BE2C (cell line): ENCODE data around the gene SPATA45. TPM values are rescaled to one million over a fixed set of nuclear protein-coding genes. Genes with fewer than 3 reads are reported as not detected.

Experiments
- DNase-seq: peaks from one replicate; pipeline ENCODE4 v3.0.0-alpha.2; 2020
- H3K27me3 ChIP-seq: fragments of 250-450 bp; sonication (Bioruptor Pico); 2 replicates; pipeline ENCODE4 v1.5.1; 2020; ENCODE audit warnings: mild to moderate bottlenecking
- H3K36me3 ChIP-seq: fragments of 250-450 bp; sonication (Bioruptor Pico); 2 replicates; pipeline ENCODE4 v1.5.1; 2020; ENCODE audit warnings: mild to moderate bottlenecking
- H3K4me1 ChIP-seq: fragments of 250-450 bp; sonication (Bioruptor Pico); 2 replicates; pipeline ENCODE4 v1.5.1; 2020
- H3K4me3 ChIP-seq: 2 replicates; pipeline ENCODE4 v1.5.1; 2011; ENCODE audit warnings: low read depth, low read length
- H3K9me3 ChIP-seq: fragments of 250-450 bp; sonication (Bioruptor Pico); 2 replicates; pipeline ENCODE4 v1.5.1; 2020
- CTCF ChIP-seq: IDR thresholded peaks from 2 replicates; pipeline ENCODE4 v1.5.1; 2012; ENCODE audit warnings: mild to moderate bottlenecking, low read depth, low read length
- polyA plus RNA-seq: library from polyadenylated mRNA; unstranded; fragments of >200 nt; gene quantifications from one replicate; pipeline ENCODE4 v1.2.1, GENCODE V29; 2012; ENCODE audit warnings: low read depth, missing spikeins; ENCODE audit not compliant: insufficient read length, insufficient read depth

Gene SPATA45
- not detected for polyA plus RNA-seq

DNA sequence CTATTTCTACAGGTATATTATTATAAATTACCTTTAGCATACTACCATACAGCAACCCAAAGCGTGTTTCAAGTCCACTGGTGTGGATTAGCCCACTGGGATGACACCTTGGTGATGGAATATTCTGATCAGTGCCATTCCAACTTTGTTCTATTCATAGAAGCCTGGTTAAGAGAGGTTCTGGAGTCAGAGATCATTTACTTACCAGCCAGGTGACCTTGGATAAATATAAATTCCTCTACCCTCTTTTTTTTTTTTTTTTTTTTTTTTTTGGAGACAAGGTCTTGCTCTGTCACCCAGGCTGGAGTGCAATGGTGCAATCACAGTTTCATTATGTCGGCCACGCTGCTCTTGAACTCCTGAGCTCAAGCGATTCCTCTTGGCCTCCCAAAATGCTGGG, at the start of gene SPATA45:
Gene SPATA45, minus strand, starts transcription at position 101 of the 400 bp plus-strand sequence. CDS start 11,500 bp downstream, outside the sequence.
- TF ChIP-seq CTCF = no peak
- Histone ChIP-seq H3K36me3 (no peaks in the 10 kb centered on the region), H3K9me3 (no peaks in the 10 kb centered on the region), H3K27me3 (0 out of 2 replicates have a peak, but pooled peaks cover 3% of the 10 kb centered on the region), H3K4me1 (no peaks in the 10 kb centered on the region), H3K4me3 (no peak within 1 kb of the TSS)
- no peak for DNase-seq

GRCh38 chr1:212892108-212892507, 44.7 kb upstream of the SPATA45 start:
- no peak overlapping the region for H3K4me3 ChIP-seq
- no peaks in the 10 kb centered on the region for H3K4me1 ChIP-seq
- H3K36me3 ChIP-seq = peaks cover 81% of the 10 kb centered on the region
- no peak for TF ChIP-seq CTCF
- no peak for DNase-seq
- no peaks in the 10 kb centered on the region for H3K9me3 ChIP-seq
- H3K27me3 ChIP-seq = no peaks in the 10 kb centered on the region

GRCh38 chr1:212884592-212884991, 37.1 kb upstream of the SPATA45 start:
- Histone ChIP-seq H3K4me3 (no peak overlapping the region), H3K9me3 (no peaks in the 10 kb centered on the region), H3K4me1 (no peaks in the 10 kb centered on the region), H3K27me3 (no peaks in the 10 kb centered on the region), H3K36me3 (peaks cover 62% of the 10 kb centered on the region)
- TF ChIP-seq CTCF = no peak
- DNase-seq = no peak

DNA sequence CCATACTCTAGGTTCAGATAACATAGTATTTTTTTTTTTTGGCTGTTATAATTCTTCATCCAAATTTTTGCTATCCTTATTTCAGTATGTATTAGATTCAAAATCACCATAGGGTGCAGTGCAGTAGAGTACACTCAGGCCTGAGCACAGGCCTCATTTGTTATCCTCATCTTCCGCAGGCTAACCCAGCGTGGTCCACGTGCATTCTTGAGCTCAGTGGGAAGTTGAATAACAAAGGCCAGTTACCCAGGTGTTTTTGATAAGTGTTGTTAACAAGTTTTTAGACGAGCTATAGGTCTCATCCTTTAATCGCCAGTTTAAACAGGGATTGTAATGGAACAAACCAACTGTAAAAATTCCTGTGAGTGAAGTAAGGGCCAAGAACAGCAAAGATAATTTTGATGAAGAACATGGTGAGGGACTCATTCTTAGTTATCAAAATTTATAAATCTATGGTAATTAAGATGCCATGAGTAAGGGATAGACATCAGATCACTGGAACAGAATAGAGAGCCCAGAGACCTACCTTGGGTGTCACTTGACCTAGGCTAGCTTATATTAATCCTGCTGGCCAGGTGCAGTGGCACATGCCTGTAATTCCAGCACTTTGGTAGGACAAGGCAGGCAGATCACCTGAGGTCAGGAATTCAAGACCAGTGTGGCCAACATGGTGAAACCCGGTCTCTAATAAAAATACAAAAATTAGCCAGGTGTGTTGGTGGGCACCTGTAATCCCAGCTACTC, 32.7 kb upstream of the SPATA45 start:
- no peaks in the 10 kb centered on the region for H3K27me3 ChIP-seq
- H3K4me1 ChIP-seq = no peaks in the 10 kb centered on the region
- no peak for DNase-seq
- TF ChIP-seq CTCF = no peak
- H3K4me3 ChIP-seq = no peak overlapping the region
- no peaks in the 10 kb centered on the region for H3K9me3 ChIP-seq
- peaks cover 43% of the 10 kb centered on the region for H3K36me3 ChIP-seq

GRCh38 chr1:212878418-212878817, 31.0 kb upstream of the SPATA45 start:
- TF ChIP-seq CTCF = no peak
- peaks cover 45% of the 10 kb centered on the region for H3K36me3 ChIP-seq
- H3K27me3 ChIP-seq = no peaks in the 10 kb centered on the region
- no peaks in the 10 kb centered on the region for H3K9me3 ChIP-seq
- H3K4me3 ChIP-seq = no peak overlapping the region
- no peak for DNase-seq
- no peaks in the 10 kb centered on the region for H3K4me1 ChIP-seq

- DNase-seq = no peak
- Histone ChIP-seq H3K36me3 (peaks cover 65% of the 10 kb centered on the region), H3K4me1 (no peaks in the 10 kb centered on the region), H3K9me3 (no peaks in the 10 kb centered on the region), H3K4me3 (no peak overlapping the region), H3K27me3 (no peaks in the 10 kb centered on the region)
- no peak for TF ChIP-seq CTCF
These were observed 26.1 kb upstream of the SPATA45 start for GRCh38 chr1:212873518-212873917.
